GM19240 (cell line): Measurements from ENCODE around the gene TEKT1.

ENCODE experiments used
- DNase-seq: peaks from one replicate; pipeline ENCODE4 v3.0.0; 2011; ENCODE audit warnings: low spot score; ENCODE audit not compliant: insufficient read length

TEKT1 gene

GRCh38 chr17:6761779-6762178, 69.8 kb downstream of the TEKT1 start:
- DNase-seq: no peak

- DNase-seq: no peak
Measured at GRCh38 chr17:6757747-6758146, 73.8 kb downstream of the TEKT1 start.

GRCh38 chr17:6756425-6757031, 75.0 kb downstream of the TEKT1 start:
- no peak for DNase-seq

- DNase-seq: peak; percentile 19
Measured at GRCh38 chr17:6755731-6756184, 75.8 kb downstream of the TEKT1 start, which contains the start of gene XAF1. XAF1 (plus strand) TSS chr17:6756046; CDS start chr17:6756079, 33 bp downstream.

GRCh38 chr17:6755281-6755680, 76.2 kb downstream of the TEKT1 start:
- DNase-seq: no peak

GRCh38 chr17:6753546-6753945, 78.0 kb downstream of the TEKT1 start:
- DNase-seq: no peak

- no peak for DNase-seq
Measured at GRCh38 chr17:6753006-6753445, 78.5 kb downstream of the TEKT1 start.

- no peak for DNase-seq
Measured at GRCh38 chr17:6752068-6752909, 79.2 kb downstream of the TEKT1 start.

- no peak for DNase-seq
Measured at GRCh38 chr17:6749519-6749918, 82.0 kb downstream of the TEKT1 start.

- DNase-seq: no peak
Measured at GRCh38 chr17:6748617-6749016, 82.9 kb downstream of the TEKT1 start.
